HUES6 (cell line): Measurements from ENCODE around the gene TMEM207.

Experiments used
- H3K27ac ChIP-seq: 2 replicates; pipeline ENCODE4 v1.7.0; 2013; ENCODE audit warnings: low read depth, mild to moderate bottlenecking, low read length, inconsistent platforms
- H3K27me3 ChIP-seq: 2 replicates; pipeline ENCODE4 v1.6.1; 2013; ENCODE audit warnings: low read length; ENCODE audit not compliant: control insufficient read depth, insufficient read depth
- H3K36me3 ChIP-seq: 2 replicates; pipeline ENCODE4 v1.6.1; 2013; ENCODE audit warnings: low read length; ENCODE audit not compliant: control insufficient read depth, insufficient read depth
- H3K4me1 ChIP-seq: 2 replicates; pipeline ENCODE4 v1.6.1; 2013; ENCODE audit warnings: low read length; ENCODE audit not compliant: control insufficient read depth, insufficient read depth
- H3K4me3 ChIP-seq: 2 replicates; pipeline ENCODE4 v1.5.1; 2013; ENCODE audit warnings: low read depth, low read length
- H3K9ac ChIP-seq: one replicate; pipeline ENCODE4 v1.6.1; 2013; ENCODE audit warnings: mild to moderate bottlenecking, low read length
- H3K9me3 ChIP-seq: 2 replicates; pipeline ENCODE4 v1.6.1; 2013; ENCODE audit warnings: low read depth, low read length; ENCODE audit not compliant: control insufficient read depth, insufficient read depth

TMEM207 gene

GRCh38 chr3:190425833-190426232 is 23.9 kb downstream of the TMEM207 start:
- Histone ChIP-seq H3K36me3 (no peaks in the 10 kb centered on the region), H3K27ac (no peak overlapping the region), H3K9me3 (no peaks in the 10 kb centered on the region), H3K4me1 (no peaks in the 10 kb centered on the region), H3K4me3 (no peak overlapping the region), H3K9ac (no peak overlapping the region), H3K27me3 (no peaks in the 10 kb centered on the region)

DNA sequence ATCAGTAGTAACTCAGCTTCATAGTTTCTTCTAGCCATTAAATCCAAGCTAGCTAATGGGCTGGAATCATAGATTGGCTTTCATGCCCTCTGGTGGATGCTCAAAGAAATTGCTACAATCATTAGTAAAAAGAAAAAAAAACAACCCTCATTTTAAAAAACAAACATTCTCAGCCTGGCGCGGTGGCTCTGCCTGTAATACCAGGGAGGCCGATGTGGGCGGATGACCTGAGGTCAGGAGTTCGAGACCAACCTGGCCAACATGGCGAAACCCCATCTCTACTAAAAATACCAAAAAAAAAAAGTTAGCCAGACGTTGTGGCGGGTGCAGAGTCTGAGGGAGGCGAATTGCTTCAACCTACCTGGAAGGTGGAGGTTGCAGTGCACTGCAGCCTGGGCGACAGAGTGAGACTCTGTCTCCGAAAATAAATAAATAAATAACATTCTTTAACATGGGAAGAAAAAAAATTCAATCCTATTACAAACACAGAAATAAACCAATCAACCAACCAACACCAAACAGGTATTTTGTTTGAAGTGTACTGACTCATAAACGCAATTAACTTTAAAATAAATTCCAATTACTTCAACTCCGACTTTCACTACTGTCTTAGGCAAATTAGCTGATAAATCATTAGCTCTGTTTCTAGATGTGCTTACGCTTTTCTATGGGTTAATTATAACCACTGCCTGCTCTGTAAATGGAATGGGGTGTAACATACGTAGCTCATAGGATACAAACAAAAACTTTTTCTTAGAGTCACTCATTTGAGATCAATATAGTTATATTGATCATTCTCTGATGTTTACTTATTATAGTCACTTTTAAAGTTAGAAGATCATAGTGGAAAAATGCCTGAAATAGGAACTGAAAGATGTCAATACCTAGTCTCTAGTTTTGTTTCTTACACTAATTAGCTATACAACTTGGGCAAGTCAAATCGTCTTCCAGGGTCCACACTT is 24.9 kb downstream of the TMEM207 start:
- Histone ChIP-seq H3K27ac (no peak overlapping the region), H3K4me3 (no peak overlapping the region), H3K27me3 (no peaks in the 10 kb centered on the region), H3K9me3 (no peaks in the 10 kb centered on the region), H3K9ac (no peak overlapping the region), H3K36me3 (no peaks in the 10 kb centered on the region), H3K4me1 (no peaks in the 10 kb centered on the region)

DNA sequence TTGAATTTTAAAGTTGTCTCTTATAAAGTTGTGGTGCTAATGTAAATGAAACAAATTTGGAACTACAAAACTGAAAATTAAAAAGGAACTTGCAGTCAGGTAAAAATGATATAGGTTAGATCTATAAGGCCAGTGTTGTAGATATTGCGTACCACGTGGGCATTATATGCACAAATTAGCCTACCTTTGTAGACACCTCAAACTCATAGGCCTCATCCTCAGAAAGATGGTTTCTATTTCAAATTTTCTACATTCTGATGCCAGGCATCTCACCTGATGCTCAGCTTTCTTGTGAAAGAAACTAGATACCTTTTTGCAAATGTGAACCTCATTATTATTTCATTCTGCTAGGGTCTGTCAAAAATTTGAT is 25.6 kb downstream of the TMEM207 start:
- Histone ChIP-seq H3K36me3 (no peaks in the 10 kb centered on the region), H3K4me1 (no peaks in the 10 kb centered on the region), H3K4me3 (no peak overlapping the region), H3K27ac (no peak overlapping the region), H3K27me3 (no peaks in the 10 kb centered on the region), H3K9ac (no peak overlapping the region), H3K9me3 (no peaks in the 10 kb centered on the region)

DNA sequence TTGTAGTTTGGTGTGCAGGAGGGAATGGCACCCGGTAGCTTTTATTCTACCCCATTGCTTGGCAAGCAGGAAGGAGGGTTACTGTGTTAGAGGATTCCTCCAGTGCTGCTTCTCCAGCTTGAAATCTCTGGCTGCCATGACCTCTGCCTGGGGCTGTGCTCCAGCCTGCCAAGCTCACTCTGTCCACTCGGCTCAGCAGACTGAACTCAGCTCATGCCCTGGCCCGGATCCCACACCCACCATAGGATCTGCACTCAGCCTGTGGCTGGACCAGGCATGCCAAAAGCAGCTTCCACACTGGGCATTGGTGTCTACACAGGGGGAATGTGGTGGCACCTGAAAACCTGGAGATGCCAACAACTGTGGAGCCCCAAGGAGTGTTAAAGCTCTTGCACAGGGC is 35.4 kb downstream of the TMEM207 start:
- Histone ChIP-seq H3K4me1 (no peaks in the 10 kb centered on the region), H3K4me3 (no peak overlapping the region), H3K9ac (no peak overlapping the region), H3K36me3 (no peaks in the 10 kb centered on the region), H3K27me3 (no peaks in the 10 kb centered on the region), H3K27ac (no peak overlapping the region), H3K9me3 (peaks cover 7% of the 10 kb centered on the region; the same call in 1 of the 2 replicates)

DNA sequence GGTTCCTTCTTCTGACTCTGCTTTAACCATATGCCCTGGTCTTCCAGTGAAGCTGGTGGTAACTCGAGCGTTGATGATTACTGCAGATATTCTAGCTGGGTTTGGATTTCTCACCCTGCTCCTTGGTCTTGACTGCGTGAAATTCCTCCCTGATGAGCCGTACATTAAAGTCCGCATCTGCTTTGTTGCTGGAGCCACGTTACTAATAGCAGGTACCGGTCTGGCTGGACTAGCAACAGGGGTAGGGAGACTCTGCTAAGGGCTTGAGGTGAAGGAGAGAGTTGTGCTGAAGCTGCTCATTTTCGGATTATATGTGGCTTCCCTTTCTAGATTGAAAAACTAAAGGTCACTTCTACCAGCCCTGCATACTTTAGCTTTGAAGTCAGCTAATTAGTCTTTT is 45.0 kb downstream of the TMEM207 start:
- Histone ChIP-seq H3K4me1 (no peaks in the 10 kb centered on the region), H3K27ac (no peak overlapping the region), H3K9me3 (no peaks in the 10 kb centered on the region), H3K4me3 (no peak overlapping the region), H3K9ac (no peak overlapping the region), H3K36me3 (no peaks in the 10 kb centered on the region), H3K27me3 (no peaks in the 10 kb centered on the region)

- Histone ChIP-seq H3K9me3 (no peaks in the 10 kb centered on the region), H3K27ac (no peak overlapping the region), H3K4me3 (no peak overlapping the region)
These were observed 47.7 kb downstream of the TMEM207 start for GRCh38 chr3:190401963-190402362.

DNA sequence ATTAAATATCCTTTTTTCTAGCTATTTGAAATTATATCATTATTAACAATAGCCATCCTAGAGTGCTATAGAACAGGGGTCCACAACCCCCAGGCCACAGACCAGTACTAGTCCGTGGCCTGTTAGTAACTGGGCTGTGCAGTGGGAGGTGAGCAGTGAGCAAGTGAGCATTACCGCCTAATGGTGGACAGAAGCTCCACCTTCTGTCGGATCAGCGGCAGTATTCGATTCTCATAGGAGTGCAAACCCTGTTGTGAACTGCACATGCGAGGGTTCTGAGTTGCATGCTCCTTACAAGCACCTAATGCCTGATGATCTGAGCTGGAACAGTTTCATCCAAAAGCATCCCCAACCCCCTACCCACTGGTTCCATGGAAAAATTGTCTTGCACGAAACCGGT is 50.0 kb downstream of the TMEM207 start:
- Histone ChIP-seq H3K4me3 (no peak overlapping the region), H3K9me3 (no peaks in the 10 kb centered on the region), H3K4me1 (no peaks in the 10 kb centered on the region), H3K36me3 (no peaks in the 10 kb centered on the region), H3K27me3 (no peaks in the 10 kb centered on the region), H3K27ac (no peak overlapping the region), H3K9ac (no peak overlapping the region)

More at GRCh38 chr3:190401963-190402362, 47.7 kb downstream of the TMEM207 start:
- no peaks in the 10 kb centered on the region for H3K36me3 ChIP-seq
- no peaks in the 10 kb centered on the region for H3K4me1 ChIP-seq
- no peak overlapping the region for H3K9ac ChIP-seq
- H3K27me3 ChIP-seq: no peaks in the 10 kb centered on the region

GRCh38 chr3:190397889-190398288 is 51.8 kb downstream of the TMEM207 start:
- H3K9me3 ChIP-seq: no peaks in the 10 kb centered on the region
- H3K4me1 ChIP-seq: no peaks in the 10 kb centered on the region
- no peak overlapping the region for H3K4me3 ChIP-seq
- H3K9ac ChIP-seq: no peak overlapping the region
- no peaks in the 10 kb centered on the region for H3K27me3 ChIP-seq
- H3K36me3 ChIP-seq: no peaks in the 10 kb centered on the region
- H3K27ac ChIP-seq: no peak overlapping the region

- no peaks in the 10 kb centered on the region for H3K9me3 ChIP-seq
- no peaks in the 10 kb centered on the region for H3K36me3 ChIP-seq
- no peak overlapping the region for H3K4me3 ChIP-seq
- no peaks in the 10 kb centered on the region for H3K27me3 ChIP-seq
- no peak overlapping the region for H3K27ac ChIP-seq
- no peak overlapping the region for H3K9ac ChIP-seq
- no peaks in the 10 kb centered on the region for H3K4me1 ChIP-seq
These were observed 53.7 kb downstream of the TMEM207 start for GRCh38 chr3:190396001-190396400.

- H3K36me3 ChIP-seq: no peaks in the 10 kb centered on the region
- H3K9ac ChIP-seq: no peak overlapping the region
- H3K4me1 ChIP-seq: no peaks in the 10 kb centered on the region
- no peak overlapping the region for H3K4me3 ChIP-seq
- H3K27me3 ChIP-seq: no peaks in the 10 kb centered on the region
- H3K27ac ChIP-seq: no peak overlapping the region
- H3K9me3 ChIP-seq: no peaks in the 10 kb centered on the region
These were observed 61.0 kb downstream of the TMEM207 start for GRCh38 chr3:190388703-190389102.

- no peak within 1 kb of the TSS for H3K9ac ChIP-seq
- no peaks in the 10 kb centered on the region for H3K27me3 ChIP-seq
- no peaks in the 10 kb centered on the region for H3K4me1 ChIP-seq
- H3K27ac ChIP-seq: no peak within 1 kb of the TSS
- H3K36me3 ChIP-seq: no peaks in the 10 kb centered on the region
- no peak within 1 kb of the TSS for H3K4me3 ChIP-seq
- H3K9me3 ChIP-seq: no peaks in the 10 kb centered on the region
These were observed 62.0 kb downstream of the TMEM207 start, which contains the start of gene CLDN16 for GRCh38 chr3:190387578-190388213. TSS of gene CLDN16 (plus strand) at chr3:190388163. CDS start at chr3:190388330, 167 bp downstream.
